Heart right ventricle (tissue), 16 donors: ENCODE results near the gene ADARB2. TPM values are rescaled to one million over a fixed set of nuclear protein-coding genes. Genes with fewer than 3 reads are reported as not detected.

Source experiments
- ATAC-seq, 8 donors: fragments of 200-7000 bp; cut with Tn5 transposase; one replicate each; pipeline ENCODE4 v1.9.1; 2020; ENCODE audit warnings: mild to moderate bottlenecking in 8 of 8, moderate library complexity in 8 of 8, moderate number of reproducible peaks in 1 of 8
- DNase-seq, 2 donors: peaks; one replicate each; pipeline ENCODE4 v3.0.0-alpha.2; 2020
- H3K27ac ChIP-seq, 10 donors: fragments of 200-600 bp; sonication (generic) in 2 of 10; one replicate each; pipeline versions ENCODE4 v1.5.0 to v1.8.0; 2020 to 2022; ENCODE audit warnings: mild to moderate bottlenecking in 3 of 10
- H3K27me3 ChIP-seq, 7 donors: fragments of 200-600 bp; one replicate each; pipeline ENCODE4 v1.8.0; 2021 to 2022; ENCODE audit warnings: mild to moderate bottlenecking in 2 of 7
- H3K36me3 ChIP-seq, 9 donors: fragments of 200-600 bp; sonication (generic) in 1 of 9; one replicate each; pipeline versions ENCODE4 v1.5.0 to v1.8.0; 2020 to 2022; ENCODE audit warnings: mild to moderate bottlenecking in 2 of 9
- H3K4me1 ChIP-seq, 9 donors: fragments of 200-600 bp; sonication (generic) in 1 of 9; one replicate each; pipeline versions ENCODE4 v1.5.0 to v1.8.0; 2020 to 2022; ENCODE audit warnings: mild to moderate bottlenecking in 4 of 9
- H3K4me3 ChIP-seq, 10 donors: fragments of 200-600 bp; sonication (generic) in 2 of 10; one replicate each; pipeline versions ENCODE4 v1.5.0 to v1.8.0; 2020 to 2022; ENCODE audit warnings: mild to moderate bottlenecking in 7 of 10, moderate library complexity in 2 of 10
- H3K9me3 ChIP-seq, 11 donors: fragments of 200-600 bp in 10 of 11; sonication (generic) in 2 of 11; one replicate each; pipeline versions ENCODE4 v1.5.0 to v1.8.0; 2013 to 2022; ENCODE audit warnings: mild to moderate bottlenecking in 2 of 11, control low read depth in 1 of 11, moderate library complexity in 1 of 11
- CTCF ChIP-seq, 9 donors: fragments of 200-600 bp; sonication (generic) in 2 of 9; IDR thresholded peaks; one replicate each; pipeline versions ENCODE4 v1.5.0 to v1.8.0; 2021 to 2022; ENCODE audit warnings: antibody characterized with exemption in 9 of 9, mild to moderate bottlenecking in 5 of 9, moderate library complexity in 1 of 9
- WGBS, 2 donors: extraction: QIAGEN DNeasy Blood & Tissue Kit; methylation state at CpG; one replicate each; pipeline ENCODE4 v1.1.7; 2013; ENCODE audit warnings: inconsistent platforms in 1 of 2; 5-methylcytosine and 5-hydroxymethylcytosine counted together
- intact Hi-C, 10 donors: fragments of 100-400 bp; cut with DNase I; formaldehyde crosslinking; loops; one replicate each; pipeline versions ENCODE4 v1.11.1 to v1.14.2; 2022
- polyA plus RNA-seq, 2 donors: library from polyadenylated mRNA; stranded (reverse); fragments of 200-250 nt; gene quantifications; one replicate each; pipeline ENCODE4 v1.2.3, GENCODE V29; 2013
- total RNA-seq, 10 donors: library from RNA; stranded (reverse); fragmentation: NEBNext Ultra II Directional in 3 of 10; extraction: Animal tissue kit (Norgen Biotek cat#: 25700) in 3 of 10; gene quantifications; one replicate each; pipeline versions ENCODE4 v1.2.1 to v1.2.4, GENCODE V29; 2021 to 2023
- donor health status: Arrhythmogenic right ventricular cardiomyopathy.
- donor health status: ischemic (EF 13 %, LVEDD 7.1; RV severe dilation, severe dysfunction).
- donor health status: healthy with polysubstance abuse.
- donor health status: DM: no; HTN: yes; CAD: no.
- donor health status: DM: no; HTN: no; CAD: no.
- donor health status: ischemic (EF 25% LVEDD 6.9; RV normal size, moderate dysfunction).
- donor health status: ischemic (EF 25% LVEDD 5.7; RV mildly dilated, moderate dysfunction).
- donor health status: healthy.
- donor health status: DM: yes; HTN: yes; CAD: no.
- donor health status: Ischemic cardiomyopathy.
- donor health status: ischemic (EF 35%, LVEDD 5.7; RV mildly dilated, moderate dysfunction).
- donor health status: nonischemic (EF 11% LVEDD 7.7; RV severe dilation, severe dysfunction).
- donor health status: DM: yes; HTN: yes; CAD: no.
- donor health status: PGD.
- donor health status: ischemic (EF 29% LVEDD 5.4; RV normal size, mild dysfunction).
- donor health status: nonischemic (EF 23%, LVEDD 6.1; RV moderate dilation, normal function).

ADARB2 gene
- total and polyA plus RNA-seq, 12 donors, result 0.08 to 0.47 (median 0.17) TPM; not detected in 2

- Histone ChIP-seq H3K36me3 (no peaks in the 10 kb centered on the region), H3K27ac (no peak overlapping the region), H3K4me1 (no peaks in the 10 kb centered on the region), H3K27me3 (peaks cover 0 to 34% (median 16%) of the 10 kb centered on the region in 7 donors), H3K4me3 (no peak overlapping the region), H3K9me3 (no peaks in the 10 kb centered on the region)
- TF ChIP-seq CTCF (IDR thresholded peaks at IDR 0.05), result no peak
- DNase-seq (no peak), ATAC-seq (no peak)
- intact Hi-C loops, result no loop called here
- 87 to 94% methylated on average over 11 of the region's 11 CpGs for WGBS, 2 donors
These were observed 324.1 kb downstream of the ADARB2 start for GRCh38 chr10:1413256-1413655.

- Histone ChIP-seq H3K4me3 (no peak overlapping the region), H3K27me3 (peaks cover 0 to 30% (median 16%) of the 10 kb centered on the region in 7 donors), H3K36me3 (no peaks in the 10 kb centered on the region), H3K27ac (no peak overlapping the region), H3K4me1 (no peaks in the 10 kb centered on the region), H3K9me3 (no peaks in the 10 kb centered on the region)
- ATAC-seq (no peak), DNase-seq (no peak)
- TF ChIP-seq CTCF (IDR thresholded peaks at IDR 0.05), result no peak
- 80 to 92% methylated on average over 19 of the region's 19 CpGs for WGBS, 2 donors
- intact Hi-C loops, result no loop called here
These were observed 324.7 kb downstream of the ADARB2 start for GRCh38 chr10:1412531-1413189.

- no peaks in the 10 kb centered on the region for H3K9me3 ChIP-seq
These were observed 325.4 kb downstream of the ADARB2 start for GRCh38 chr10:1411956-1412355.

GRCh38 chr10:1411451-1411850, 325.9 kb downstream of the ADARB2 start:
- Histone ChIP-seq H3K4me3 (no peak overlapping the region), H3K27me3 (peaks cover 0 to 21% (median 11%) of the 10 kb centered on the region in 7 donors), H3K4me1 (no peaks in the 10 kb centered on the region), H3K36me3 (no peaks in the 10 kb centered on the region), H3K27ac (no peak overlapping the region), H3K9me3 (no peaks in the 10 kb centered on the region)
- intact Hi-C loops, result no loop called here
- no peak for TF ChIP-seq CTCF (IDR thresholded peaks at IDR 0.05)
- 86 to 90% methylated on average over 17 of the region's 17 CpGs for WGBS, 2 donors
- no peak for ATAC-seq
- DNase-seq, result no peak

More at GRCh38 chr10:1411956-1412355, 325.4 kb downstream of the ADARB2 start:
- no peak for ATAC-seq
- no peak for TF ChIP-seq CTCF (IDR thresholded peaks at IDR 0.05)
- Histone ChIP-seq H3K36me3 (no peaks in the 10 kb centered on the region), H3K4me1 (no peaks in the 10 kb centered on the region), H3K27me3 (peaks cover 0 to 23% (median 13%) of the 10 kb centered on the region in 7 donors), H3K27ac (no peak overlapping the region), H3K4me3 (no peak overlapping the region)
- no peak for DNase-seq
- intact Hi-C loops, result no loop called here
- WGBS, 2 donors, result 40 to 41% methylated on average over 17 of the region's 17 CpGs
